Activated T-cell treated with anti-CD3 and anti-CD28 coated beads, Interleukin-2, amount 50 U/mL, for 72 hours (primary cell): ENCODE measurements around the gene C5. TPM values are rescaled to one million over a fixed set of nuclear protein-coding genes. Genes with fewer than 3 reads are reported as not detected.

Experiments
- ATAC-seq, 2 donors: fragments of 150-1000 bp; cut with Tn5 transposase; replicated peaks in 1 of 2; 2 replicates each; pipeline ENCODE4 v1.10.0; 2021; ENCODE audit warnings: moderate library complexity in 2 of 2, mild to moderate bottlenecking in 1 of 2
- DNase-seq, 2 donors: peaks; one replicate each; pipeline ENCODE4 v3.0.0; 2021 to 2022; ENCODE audit warnings: mixed read lengths in 1 of 2
- H3K27ac Mint-ChIP-seq: one replicate; pipeline ENCODE4 v1.8.0; 2022; ENCODE audit warnings: mild to moderate bottlenecking, moderate library complexity, mixed read lengths
- H3K27me3 Mint-ChIP-seq: one replicate; pipeline ENCODE4 v1.8.0; 2022; ENCODE audit warnings: low read depth, mixed read lengths
- H3K36me3 Mint-ChIP-seq, 2 donors: one replicate each; pipeline ENCODE4 v1.8.0; 2022; ENCODE audit warnings: mixed read lengths in 2 of 2, mild to moderate bottlenecking in 1 of 2; ENCODE audit not compliant: insufficient read depth in 2 of 2
- H3K4me1 Mint-ChIP-seq: one replicate; pipeline ENCODE4 v1.8.0; 2022; ENCODE audit warnings: low read depth, mixed read lengths
- H3K4me3 Mint-ChIP-seq, 2 donors: one replicate each; pipeline ENCODE4 v1.8.0; 2022; ENCODE audit warnings: mild to moderate bottlenecking in 2 of 2, mixed read lengths in 2 of 2, moderate library complexity in 2 of 2
- H3K9me3 Mint-ChIP-seq, 2 donors: one replicate each; pipeline ENCODE4 v1.8.0; 2022; ENCODE audit warnings: mixed read lengths in 2 of 2
- total RNA-seq, 2 donors: library from RNA; stranded (reverse); gene quantifications; one replicate each; pipeline ENCODE4 v1.2.3, GENCODE V29; 2022

C5 gene
- total RNA-seq, 2 donors from 2014 or later = 1.9 to 3.5 TPM

GRCh38 chr9:120912958-120913646, 137.0 kb downstream of the C5 start:
- no peaks in the 10 kb centered on the region for H3K27me3 Mint-ChIP-seq
- H3K36me3 Mint-ChIP-seq = peaks cover 43 to 71% of the 10 kb centered on the region in 2 donors
- H3K4me3 Mint-ChIP-seq = peak overlapping the region; percentile 10 to 46
- DNase-seq (no peak), ATAC-seq (no peak)
- H3K9me3 Mint-ChIP-seq = no peaks in the 10 kb centered on the region
- peak overlapping the region; percentile 86 for H3K27ac Mint-ChIP-seq
- H3K4me1 Mint-ChIP-seq = peaks cover 94% of the 10 kb centered on the region

DNA sequence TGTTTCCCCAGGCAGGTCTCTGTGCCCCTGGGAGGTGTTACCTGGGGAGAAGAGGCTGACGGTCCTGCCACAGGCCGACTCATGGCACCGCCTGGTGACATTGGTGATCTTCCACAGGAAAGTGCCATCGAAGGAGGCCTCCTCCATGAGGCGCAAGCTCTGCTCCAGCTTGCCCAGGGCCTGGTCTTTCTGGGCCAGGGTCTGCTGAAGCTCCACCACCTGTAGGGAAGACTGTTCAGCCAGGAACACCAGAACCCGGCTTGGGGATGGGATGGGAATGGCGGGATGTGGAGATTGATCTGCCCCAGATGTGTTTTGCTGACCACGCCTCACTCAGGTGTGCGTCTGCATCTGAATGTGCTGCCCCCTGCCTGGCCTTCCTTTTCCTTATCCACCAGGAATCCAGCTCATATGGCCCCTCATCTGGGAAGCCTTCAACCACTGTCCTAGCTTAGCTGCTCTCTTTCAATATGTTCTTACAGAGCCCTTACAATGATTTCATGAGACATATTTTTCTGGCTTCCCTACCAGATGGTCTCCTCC, 138.7 kb downstream of the C5 start:
- Mint-ChIP-seq H3K4me1 (peaks cover 93% of the 10 kb centered on the region), H3K27me3 (no peaks in the 10 kb centered on the region), H3K4me3 (peak overlapping the region; percentile 10 to 60), H3K9me3 (no peaks in the 10 kb centered on the region), H3K27ac (peak overlapping the region; percentile 86), H3K36me3 (peaks cover 38 to 73% of the 10 kb centered on the region in 2 donors)
- DNase-seq (no peak), ATAC-seq (no peak)

GRCh38 chr9:120910643-120911042, 139.4 kb downstream of the C5 start:
- no peaks in the 10 kb centered on the region for H3K27me3 Mint-ChIP-seq
- H3K9me3 Mint-ChIP-seq = no peaks in the 10 kb centered on the region
- peak; percentile 67 to 69 for ATAC-seq
- H3K4me3 Mint-ChIP-seq = peak overlapping the region; percentile 10 to 60
- peaks cover 38 to 70% of the 10 kb centered on the region in 2 donors for H3K36me3 Mint-ChIP-seq
- peak overlapping the region; percentile 51 for H3K27ac Mint-ChIP-seq
- DNase-seq = peak in 1 of 2 donors; percentile 53
- H3K4me1 Mint-ChIP-seq = peaks cover 93% of the 10 kb centered on the region

DNA sequence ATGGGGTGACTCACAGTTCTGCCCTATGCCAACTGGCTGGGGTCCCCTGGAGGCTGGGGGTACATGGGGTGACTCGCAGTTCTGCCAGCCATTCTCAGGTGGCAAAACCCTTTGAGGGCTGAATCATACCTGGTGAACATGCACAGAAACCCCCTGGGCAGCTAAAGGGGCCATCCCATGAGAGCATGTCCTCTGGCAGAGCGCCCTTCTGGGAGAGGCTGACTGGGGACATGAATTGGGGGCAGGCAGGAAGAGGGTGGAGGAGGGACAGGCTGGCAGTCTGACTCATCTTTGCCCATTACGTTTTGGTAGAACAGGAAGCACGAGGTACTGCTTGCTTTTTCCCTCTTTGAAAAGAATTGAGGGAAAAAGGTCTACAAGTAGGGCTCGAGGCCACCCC, 140.2 kb downstream of the C5 start:
- peak overlapping the region; percentile 37 to 45 for H3K4me3 Mint-ChIP-seq

GRCh38 chr9:120905315-120906164, 144.5 kb downstream of the C5 start:
- H3K9me3 Mint-ChIP-seq = no peaks in the 10 kb centered on the region
- H3K27ac Mint-ChIP-seq = peak overlapping the region; percentile 85
- ATAC-seq = peak; percentile 27 to 31
- H3K4me3 Mint-ChIP-seq = peak overlapping the region; percentile 17 to 51
- peaks cover 17 to 42% of the 10 kb centered on the region in 2 donors for H3K36me3 Mint-ChIP-seq
- H3K4me1 Mint-ChIP-seq = peaks cover 96% of the 10 kb centered on the region
- H3K27me3 Mint-ChIP-seq = no peaks in the 10 kb centered on the region
- DNase-seq = peak; percentile 53 to 54

More for the DNA sequence above, 140.2 kb downstream of the C5 start:
- Mint-ChIP-seq H3K36me3 (peaks cover 41 to 70% of the 10 kb centered on the region in 2 donors), H3K27ac (peak overlapping the region; percentile 64), H3K9me3 (no peaks in the 10 kb centered on the region), H3K4me1 (peaks cover 99% of the 10 kb centered on the region), H3K27me3 (no peaks in the 10 kb centered on the region)
- peak; percentile 74 to 77 for ATAC-seq
- peak; percentile 70 to 78 for DNase-seq

DNA sequence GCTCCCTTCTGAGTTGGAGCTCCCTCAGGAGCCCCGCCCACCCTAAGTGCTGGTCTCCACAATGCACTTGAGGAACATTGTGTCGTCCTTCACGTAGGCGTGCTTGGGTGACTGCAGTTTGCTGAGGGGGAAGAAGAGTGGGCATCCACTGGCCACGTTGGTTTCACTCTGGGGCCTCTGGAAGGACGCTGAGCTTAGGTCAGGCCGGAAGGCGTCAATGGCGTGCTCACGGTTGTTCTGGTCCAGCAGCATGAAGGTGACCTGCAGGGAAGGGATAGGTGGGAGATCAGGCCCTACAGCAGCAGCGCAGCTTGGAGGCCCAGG, 145.1 kb downstream of the C5 start:
- Mint-ChIP-seq H3K9me3 (no peaks in the 10 kb centered on the region), H3K27me3 (no peaks in the 10 kb centered on the region), H3K27ac (peak overlapping the region; percentile 85), H3K4me3 (peak overlapping the region; percentile 17 to 44), H3K4me1 (peaks cover 96% of the 10 kb centered on the region), H3K36me3 (peaks cover 17 to 38% of the 10 kb centered on the region in 2 donors)
- ATAC-seq (no peak), DNase-seq (no peak)

GRCh38 chr9:120904061-120904977, 145.8 kb downstream of the C5 start:
- peaks cover 15 to 37% of the 10 kb centered on the region in 2 donors for H3K36me3 Mint-ChIP-seq
- peaks cover 95% of the 10 kb centered on the region for H3K4me1 Mint-ChIP-seq
- peak overlapping the region; percentile 17 to 44 for H3K4me3 Mint-ChIP-seq
- peak in 1 of 2 donors; percentile 34 for DNase-seq
- H3K27ac Mint-ChIP-seq = peak overlapping the region; percentile 90
- no peaks in the 10 kb centered on the region for H3K27me3 Mint-ChIP-seq
- ATAC-seq = peak; percentile 27 to 44
- no peaks in the 10 kb centered on the region for H3K9me3 Mint-ChIP-seq

GRCh38 chr9:120902569-120903535, 147.2 kb downstream of the C5 start:
- Mint-ChIP-seq H3K27ac (peak overlapping the region; percentile 83), H3K9me3 (no peaks in the 10 kb centered on the region), H3K27me3 (no peaks in the 10 kb centered on the region), H3K4me3 (peak overlapping the region; percentile 6 to 35), H3K36me3 (peaks cover 11 to 30% of the 10 kb centered on the region in 2 donors), H3K4me1 (peaks cover 96% of the 10 kb centered on the region)
- ATAC-seq (peak; percentile 2 to 6), DNase-seq (no peak)

Other genes starting within 250 kb of the C5 start
- 10 to 100 TPM; 48.6 to 59.0 TPM for gene PSMD5, start 207.4 kb downstream of the C5 start, total RNA-seq
- 100 to 1,000 TPM; 166 to 222 TPM for gene PHF19, start 173.1 kb downstream of the C5 start, total RNA-seq
- 100 to 1,000 TPM in 1 of 2 donors, 10 to 100 TPM in 1; 91.6 to 101 TPM for gene TRAF1, start 123.5 kb downstream of the C5 start, total RNA-seq
- gene CNTRL, start 24.7 kb upstream of the C5 start, total RNA-seq = 10 to 100 TPM; 81.0 to 81.2 TPM
- gene RAB14, start 151.6 kb upstream of the C5 start, total RNA-seq = 10 to 100 TPM; 56.2 to 63.7 TPM
- 1 to 10 TPM; 3.6 to 4.0 TPM for gene GSN, start 217.9 kb upstream of the C5 start, total RNA-seq